Testis (tissue), 2 donors: ENCODE measurements around the gene GRK3.

Experiments
- POLR2A ChIP-seq: fragments of 450-650 bp; IDR thresholded peaks from one replicate; pipeline ENCODE4 v1.6.1; 2017; ENCODE audit warnings: antibody characterized with exemption, mild to moderate bottlenecking, moderate library complexity
- TF ChIP-seq, protein P1 (sequence below), 3 experiments: fragments of 450-650 bp in 2 of 3; fragments of 200-600 bp in 1 of 3; sonication (generic) in 1 of 3; IDR thresholded peaks; one replicate each; pipeline ENCODE4 v1.5.1; 2016 to 2019; ENCODE audit warnings: antibody characterized with exemption in 3 of 3, mild to moderate bottlenecking in 2 of 3, moderate library complexity in 1 of 3

- TF ChIP-seq, protein P1, sequence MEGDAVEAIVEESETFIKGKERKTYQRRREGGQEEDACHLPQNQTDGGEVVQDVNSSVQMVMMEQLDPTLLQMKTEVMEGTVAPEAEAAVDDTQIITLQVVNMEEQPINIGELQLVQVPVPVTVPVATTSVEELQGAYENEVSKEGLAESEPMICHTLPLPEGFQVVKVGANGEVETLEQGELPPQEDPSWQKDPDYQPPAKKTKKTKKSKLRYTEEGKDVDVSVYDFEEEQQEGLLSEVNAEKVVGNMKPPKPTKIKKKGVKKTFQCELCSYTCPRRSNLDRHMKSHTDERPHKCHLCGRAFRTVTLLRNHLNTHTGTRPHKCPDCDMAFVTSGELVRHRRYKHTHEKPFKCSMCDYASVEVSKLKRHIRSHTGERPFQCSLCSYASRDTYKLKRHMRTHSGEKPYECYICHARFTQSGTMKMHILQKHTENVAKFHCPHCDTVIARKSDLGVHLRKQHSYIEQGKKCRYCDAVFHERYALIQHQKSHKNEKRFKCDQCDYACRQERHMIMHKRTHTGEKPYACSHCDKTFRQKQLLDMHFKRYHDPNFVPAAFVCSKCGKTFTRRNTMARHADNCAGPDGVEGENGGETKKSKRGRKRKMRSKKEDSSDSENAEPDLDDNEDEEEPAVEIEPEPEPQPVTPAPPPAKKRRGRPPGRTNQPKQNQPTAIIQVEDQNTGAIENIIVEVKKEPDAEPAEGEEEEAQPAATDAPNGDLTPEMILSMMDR (IDR thresholded peaks at IDR 0.05), result no peak
- no peak for TF ChIP-seq POLR2A
Measured at GRCh38 chr22:25623851-25624250, 59.4 kb downstream of the GRK3 start.
